Ramos (cell line): ENCODE results near the gene TRIM46.
"Not testable (repeated sequence)": the region's sequence is repeated elsewhere in the genome, so short reads cannot be mapped to it uniquely, and the experiment has no call there.

Source experiments
- in situ Hi-C: fragments of 300-500 bp; cut with MboI; formaldehyde crosslinking; loops from one replicate; pipeline ENCODE4 v1.14.3; 2022; ENCODE audit warnings: low sequenced_read_pairs; ENCODE audit not compliant: unreplicated experiment

Gene TRIM46

GRCh38 chr1:155223047-155223446, 49.4 kb downstream of the TRIM46 start:
- in situ Hi-C loops, result no loop called here

GRCh38 chr1:155225404-155225759, 51.7 kb downstream of the TRIM46 start:
- in situ Hi-C loops, result not testable (repeated sequence)

GRCh38 chr1:155226188-155226909, 52.7 kb downstream of the TRIM46 start:
- in situ Hi-C loops, result no loop called here

- in situ Hi-C loops, result no loop called here
These were observed 53.2 kb downstream of the TRIM46 start for GRCh38 chr1:155226910-155227260.

GRCh38 chr1:155227261-155228095, 53.8 kb downstream of the TRIM46 start:
- in situ Hi-C loops, result no loop called here

GRCh38 chr1:155228096-155228427, 54.4 kb downstream of the TRIM46 start:
- in situ Hi-C loops, result no loop called here

GRCh38 chr1:155231302-155231701, 57.7 kb downstream of the TRIM46 start:
- in situ Hi-C loops, result not testable (repeated sequence)

- in situ Hi-C loops, result not testable (repeated sequence)
These were observed 58.6 kb downstream of the TRIM46 start for GRCh38 chr1:155232001-155232978.

- in situ Hi-C loops, result not testable (repeated sequence)
These were observed 59.9 kb downstream of the TRIM46 start for GRCh38 chr1:155233502-155233901.
